Prostate gland (tissue), 2 donors: ENCODE data around the gene ZGPAT.

Source experiments
- CTCF ChIP-seq, 4 experiments: fragments of 200-600 bp in 2 of 4; fragments of 450-650 bp in 2 of 4; sonication (generic) in 2 of 4; IDR thresholded peaks; 1 replicate in 3 of 4; 2 replicates in 1 of 4; pipeline ENCODE4 v1.5.1; 2016 to 2019; ENCODE audit warnings: antibody characterized with exemption in 4 of 4, mild to moderate bottlenecking in 2 of 4, moderate library complexity in 2 of 4
- POLR2A ChIP-seq: fragments of 450-650 bp; IDR thresholded peaks from one replicate; pipeline ENCODE4 v1.6.1; 2016; ENCODE audit warnings: antibody characterized with exemption, mild to moderate bottlenecking
- POLR2AphosphoS5 ChIP-seq: sonication (generic); formaldehyde crosslinking; IDR thresholded peaks from one replicate; pipeline ENCODE4 v1.6.1; 2017; ENCODE audit warnings: antibody characterized with exemption

GRCh38 chr20:63755933-63756647, 48.3 kb downstream of the ZGPAT start:
- TF ChIP-seq CTCF (IDR thresholded peaks at IDR 0.05): no peak
- no peak for TF ChIP-seq POLR2A
- TF ChIP-seq POLR2AphosphoS5: no peak
